ENCODE data around the gene LRGUK. TPM values are rescaled to one million over a fixed set of nuclear protein-coding genes. Genes with fewer than 3 reads are reported as not detected.
"Not testable (repeated sequence)": the region's sequence is repeated elsewhere in the genome, so short reads cannot be mapped to it uniquely, and the experiment has no call there.

LRGUK gene, protein sequence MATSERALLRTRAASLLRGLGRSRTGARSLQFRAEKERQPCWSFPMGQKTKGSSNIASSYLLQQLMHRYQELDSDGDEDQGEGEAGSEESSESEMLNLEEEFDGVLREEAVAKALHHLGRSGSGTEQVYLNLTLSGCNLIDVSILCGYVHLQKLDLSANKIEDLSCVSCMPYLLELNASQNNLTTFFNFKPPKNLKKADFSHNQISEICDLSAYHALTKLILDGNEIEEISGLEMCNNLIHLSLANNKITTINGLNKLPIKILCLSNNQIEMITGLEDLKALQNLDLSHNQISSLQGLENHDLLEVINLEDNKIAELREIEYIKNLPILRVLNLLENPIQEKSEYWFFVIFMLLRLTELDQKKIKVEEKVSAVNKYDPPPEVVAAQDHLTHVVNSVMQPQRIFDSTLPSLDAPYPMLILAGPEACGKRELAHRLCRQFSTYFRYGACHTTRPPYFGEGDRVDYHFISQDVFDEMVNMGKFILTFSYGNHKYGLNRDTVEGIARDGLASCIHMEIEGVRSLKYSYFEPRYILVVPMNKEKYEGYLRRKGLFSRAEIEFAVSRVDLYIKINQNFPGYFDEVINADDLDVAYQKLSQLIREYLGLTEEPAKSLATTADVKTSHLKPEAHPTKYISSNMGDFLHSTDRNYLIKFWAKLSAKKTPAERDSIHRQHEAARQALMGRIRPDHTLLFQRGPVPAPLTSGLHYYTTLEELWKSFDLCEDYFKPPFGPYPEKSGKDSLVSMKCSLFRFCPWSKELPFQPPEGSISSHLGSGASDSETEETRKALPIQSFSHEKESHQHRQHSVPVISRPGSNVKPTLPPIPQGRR
- total RNA-seq, result 2.5 TPM
- polyA plus RNA-seq, result 0.06 TPM

GRCh38 chr7:134126966-134127848, at the start of gene LRGUK:
Gene LRGUK, plus strand, starts transcription at chr7:134127340. Its CDS starts 28 bp downstream, at chr7:134127368.
- WGBS, result under 1% methylated on average over 43 of the region's 43 CpGs
- Histone ChIP-seq H3K27ac (ENCODE audit: low read depth) (no peak within 1 kb of the TSS), H3K4me1 (ENCODE audit: insufficient read depth) (no peaks in the 10 kb centered on the region), H3K4me3 (ENCODE audit: low read depth, low read length) (peak within 1 kb of the TSS; percentile 45), H3K36me3 (ENCODE audit: insufficient read depth) (no peaks in the 10 kb centered on the region)
- DNase-seq (ENCODE audit: extremely low spot score), result peak; percentile 47

- H3K36me3 ChIP-seq (ENCODE audit: insufficient read depth); H3K4me1 ChIP-seq (ENCODE audit: insufficient read depth); H3K27ac ChIP-seq (ENCODE audit: low read depth); DNase-seq (ENCODE audit: extremely low spot score); H3K4me3 ChIP-seq (ENCODE audit: low read depth, low read length): not testable (repeated sequence)
- WGBS, result 96% methylated on average over 2 of the region's 2 CpGs
Observed at GRCh38 chr7:134077560-134077959, 49.6 kb upstream of the LRGUK start.

- Histone ChIP-seq H3K4me1 (ENCODE audit: insufficient read depth) (no peaks in the 10 kb centered on the region), H3K36me3 (ENCODE audit: insufficient read depth) (no peaks in the 10 kb centered on the region), H3K4me3 (ENCODE audit: low read depth, low read length) (no peak overlapping the region), H3K27ac (ENCODE audit: low read depth) (no peak overlapping the region)
- DNase-seq (ENCODE audit: extremely low spot score), result no peak
- WGBS, result 45% methylated on average over 2 of the region's 2 CpGs
Observed at GRCh38 chr7:134078991-134079390, 48.1 kb upstream of the LRGUK start.

DNA sequence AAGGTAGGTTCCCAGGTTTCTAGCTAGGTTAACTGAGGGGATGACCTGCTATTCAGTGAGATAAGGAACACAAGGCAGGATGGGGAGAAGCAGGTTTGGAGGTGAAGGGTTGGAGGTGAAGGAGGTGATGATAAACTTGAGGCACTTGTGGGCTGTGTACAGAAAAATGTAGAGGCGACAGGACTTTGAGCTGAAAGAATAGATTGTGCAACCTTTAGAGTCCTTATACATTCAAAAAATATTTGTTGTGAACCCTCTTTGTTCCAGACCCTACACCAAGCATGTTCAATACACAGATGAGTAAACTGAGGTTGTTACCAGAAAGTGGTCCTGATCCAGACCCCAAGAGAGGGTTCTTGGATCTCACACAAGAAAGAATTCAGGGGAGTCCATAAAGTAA, 45.4 kb upstream of the LRGUK start:
- Histone ChIP-seq H3K4me1 (ENCODE audit: insufficient read depth) (no peaks in the 10 kb centered on the region), H3K4me3 (ENCODE audit: low read depth, low read length) (no peak overlapping the region), H3K27ac (ENCODE audit: low read depth) (no peak overlapping the region), H3K36me3 (ENCODE audit: insufficient read depth) (no peaks in the 10 kb centered on the region)
- no peak for DNase-seq (ENCODE audit: extremely low spot score)
- WGBS, result 98% methylated on average over 1 of the region's 1 CpG

GRCh38 chr7:134083766-134084487, 43.2 kb upstream of the LRGUK start:
- Histone ChIP-seq H3K4me1 (ENCODE audit: insufficient read depth) (no peaks in the 10 kb centered on the region), H3K36me3 (ENCODE audit: insufficient read depth) (no peaks in the 10 kb centered on the region), H3K27ac (ENCODE audit: low read depth) (no peak overlapping the region), H3K4me3 (ENCODE audit: low read depth, low read length) (no peak overlapping the region)
- WGBS, result 71% methylated on average over 3 of the region's 3 CpGs
- DNase-seq (ENCODE audit: extremely low spot score), result no peak

DNA sequence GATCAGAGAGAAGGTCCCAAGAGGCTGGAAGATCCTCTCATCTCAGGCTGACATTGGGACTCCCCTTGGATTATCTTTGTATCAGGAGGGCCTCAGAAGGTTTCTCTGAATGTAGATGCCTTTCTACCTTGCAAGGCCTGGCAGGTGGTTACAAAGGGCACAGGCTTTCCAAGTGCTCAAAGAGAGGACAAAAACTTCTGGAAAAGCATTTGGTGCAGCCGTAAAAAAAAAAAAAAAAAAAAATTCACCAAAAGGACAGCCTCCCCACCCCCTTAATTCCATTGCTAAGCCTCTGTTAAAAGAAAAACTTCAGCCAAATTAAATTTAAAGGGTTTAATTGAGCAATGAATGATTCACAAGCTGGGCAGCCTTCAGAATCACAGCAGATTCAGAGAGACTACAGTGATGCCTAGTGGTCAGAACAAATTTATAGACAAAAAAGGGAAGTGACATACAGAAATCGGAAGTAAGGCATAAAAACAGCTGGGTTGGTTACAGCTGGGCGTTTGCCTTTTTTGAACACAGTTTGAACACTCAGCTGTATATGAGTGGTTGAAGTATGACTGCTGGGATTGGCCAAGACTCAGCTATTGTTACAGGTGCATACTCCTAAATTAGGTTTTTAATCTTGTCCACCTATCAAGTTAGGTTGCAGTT, 42.5 kb upstream of the LRGUK start:
- DNase-seq (ENCODE audit: extremely low spot score), result no peak
- WGBS, result 83% methylated on average over 3 of the region's 3 CpGs

DNA sequence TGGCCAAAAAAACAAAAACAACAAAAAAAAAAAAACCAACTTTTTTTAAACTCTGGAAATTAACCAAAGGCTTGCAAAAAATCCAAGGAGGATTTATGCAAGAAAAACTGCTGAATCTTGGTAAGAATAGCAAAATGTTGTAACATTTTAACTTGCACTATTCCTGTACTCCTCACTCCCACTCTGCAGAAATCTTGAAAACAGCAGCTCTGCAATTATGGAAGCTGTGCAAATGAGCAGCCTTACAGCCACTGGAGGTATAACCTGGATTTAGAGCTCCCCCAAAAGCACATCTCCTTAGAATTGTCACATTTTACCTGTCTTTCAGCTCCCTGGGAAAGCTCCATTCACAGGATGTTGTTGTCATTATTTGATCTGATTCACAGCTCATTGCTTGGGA, 41.8 kb upstream of the LRGUK start:
- Histone ChIP-seq H3K4me3 (ENCODE audit: low read depth, low read length) (no peak overlapping the region), H3K4me1 (ENCODE audit: insufficient read depth) (no peaks in the 10 kb centered on the region), H3K27ac (ENCODE audit: low read depth) (no peak overlapping the region), H3K36me3 (ENCODE audit: insufficient read depth) (no peaks in the 10 kb centered on the region)
- no peak for DNase-seq (ENCODE audit: extremely low spot score)

More for the DNA sequence above, 42.5 kb upstream of the LRGUK start:
- Histone ChIP-seq H3K4me3 (ENCODE audit: low read depth, low read length) (no peak overlapping the region), H3K4me1 (ENCODE audit: insufficient read depth) (no peaks in the 10 kb centered on the region), H3K36me3 (ENCODE audit: insufficient read depth) (no peaks in the 10 kb centered on the region), H3K27ac (ENCODE audit: low read depth) (no peak overlapping the region)

- H3K4me3 ChIP-seq (ENCODE audit: low read depth, low read length), result no peak overlapping the region
- 96% methylated on average over 2 of the region's 2 CpGs for WGBS
Observed at GRCh38 chr7:134086998-134087735, 40.0 kb upstream of the LRGUK start.

GRCh38 chr7:134088199-134088598, 38.9 kb upstream of the LRGUK start:
- DNase-seq (ENCODE audit: extremely low spot score), result no peak
- H3K36me3 ChIP-seq (ENCODE audit: insufficient read depth), result no peaks in the 10 kb centered on the region
- H3K27ac ChIP-seq (ENCODE audit: low read depth), result no peak overlapping the region
- no peak overlapping the region for H3K4me3 ChIP-seq (ENCODE audit: low read depth, low read length)
- no peaks in the 10 kb centered on the region for H3K4me1 ChIP-seq (ENCODE audit: insufficient read depth)

More at GRCh38 chr7:134086998-134087735, 40.0 kb upstream of the LRGUK start:
- no peak overlapping the region for H3K27ac ChIP-seq (ENCODE audit: low read depth)
- H3K4me1 ChIP-seq (ENCODE audit: insufficient read depth), result no peaks in the 10 kb centered on the region
- DNase-seq (ENCODE audit: extremely low spot score), result no peak
- H3K36me3 ChIP-seq (ENCODE audit: insufficient read depth), result no peaks in the 10 kb centered on the region

DNA sequence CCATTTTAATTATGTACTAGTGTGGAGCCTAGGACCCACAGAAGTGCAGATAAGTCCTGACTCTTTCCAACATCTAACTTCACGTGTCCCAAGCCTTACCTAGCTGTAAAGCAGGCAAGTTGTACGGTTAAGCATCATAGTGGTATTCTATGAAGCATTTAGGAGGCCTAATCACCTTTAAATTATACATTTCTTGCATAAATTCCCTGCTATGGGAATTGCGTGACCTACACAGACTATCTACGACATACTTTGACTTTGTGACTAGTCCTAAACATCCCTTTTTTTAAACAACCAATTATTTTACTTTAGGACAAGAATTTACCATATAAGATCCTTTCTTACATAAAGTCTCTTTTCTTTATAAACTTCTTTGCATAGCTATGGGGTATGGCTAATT, 37.7 kb upstream of the LRGUK start:
- no peaks in the 10 kb centered on the region for H3K36me3 ChIP-seq (ENCODE audit: insufficient read depth)
- no peak overlapping the region for H3K4me3 ChIP-seq (ENCODE audit: low read depth, low read length)
- 77% methylated on average over 4 of the region's 4 CpGs for WGBS
- H3K27ac ChIP-seq (ENCODE audit: low read depth), result no peak overlapping the region
- no peaks in the 10 kb centered on the region for H3K4me1 ChIP-seq (ENCODE audit: insufficient read depth)
- DNase-seq (ENCODE audit: extremely low spot score), result no peak

DNA sequence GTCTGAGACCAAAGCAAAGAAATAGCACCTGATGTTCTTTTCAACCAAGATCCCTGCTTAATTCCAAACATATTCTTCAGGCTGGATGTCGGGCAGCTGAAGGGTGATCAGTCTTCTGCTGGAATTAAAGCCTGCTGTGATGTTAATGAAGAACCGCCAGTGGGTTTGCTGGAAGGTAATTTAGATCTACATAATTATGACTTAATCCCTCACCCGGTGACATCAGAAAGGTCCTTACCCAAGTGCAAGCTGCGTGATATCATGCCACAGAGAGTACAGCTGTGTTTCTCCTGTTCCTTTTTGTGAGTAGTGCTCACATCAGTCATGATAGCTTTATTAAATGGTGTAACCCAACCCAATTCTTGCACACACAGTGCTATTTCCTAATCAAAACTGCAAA, 29.1 kb upstream of the LRGUK start:
- WGBS, result 91% methylated on average over 4 of the region's 4 CpGs

GRCh38 chr7:134101716-134102115, 25.4 kb upstream of the LRGUK start:
- Histone ChIP-seq H3K36me3 (ENCODE audit: insufficient read depth) (no peaks in the 10 kb centered on the region), H3K4me1 (ENCODE audit: insufficient read depth) (no peaks in the 10 kb centered on the region), H3K27ac (ENCODE audit: low read depth) (no peak overlapping the region), H3K4me3 (ENCODE audit: low read depth, low read length) (no peak overlapping the region)
- DNase-seq (ENCODE audit: extremely low spot score), result no peak
- no CpG with 5 or more reads among the region's 3 CpGs for WGBS

More for the DNA sequence above, 29.1 kb upstream of the LRGUK start:
- DNase-seq (ENCODE audit: extremely low spot score), result no peak
- Histone ChIP-seq H3K27ac (ENCODE audit: low read depth) (no peak overlapping the region), H3K36me3 (ENCODE audit: insufficient read depth) (no peaks in the 10 kb centered on the region), H3K4me3 (ENCODE audit: low read depth, low read length) (no peak overlapping the region), H3K4me1 (ENCODE audit: insufficient read depth) (no peaks in the 10 kb centered on the region)
